GM18517 (cell line): ENCODE data around the gene SOX6.

Experiments
- ATAC-seq: cut with Tn5 transposase; IDR thresholded peaks from one replicate; pipeline ENCODE4 v1.9.1; 2021; ENCODE audit warnings: mild to moderate bottlenecking, moderate library complexity; ENCODE audit not compliant: unreplicated experiment

The SOX6 gene

DNA sequence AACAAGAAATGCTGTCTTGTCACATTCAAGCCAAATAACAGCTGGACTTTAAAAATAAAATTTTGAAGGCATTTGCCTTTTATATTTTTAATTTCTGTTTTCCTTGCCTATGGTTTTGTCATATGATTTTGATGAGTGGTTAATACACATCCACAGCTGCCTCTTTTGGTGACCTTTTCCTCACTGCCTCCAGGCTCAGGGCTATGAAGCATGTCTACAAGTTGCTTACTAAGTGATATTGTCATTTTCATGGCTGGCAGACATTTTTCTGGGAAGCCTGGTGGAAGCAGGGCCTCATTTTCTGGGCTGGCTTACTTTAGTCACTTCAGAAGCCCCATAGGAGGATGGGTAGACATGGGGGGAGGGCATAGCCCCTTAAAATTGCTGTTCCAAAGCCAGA is 344.9 kb downstream of the SOX6 start:
- ATAC-seq: no peak

DNA sequence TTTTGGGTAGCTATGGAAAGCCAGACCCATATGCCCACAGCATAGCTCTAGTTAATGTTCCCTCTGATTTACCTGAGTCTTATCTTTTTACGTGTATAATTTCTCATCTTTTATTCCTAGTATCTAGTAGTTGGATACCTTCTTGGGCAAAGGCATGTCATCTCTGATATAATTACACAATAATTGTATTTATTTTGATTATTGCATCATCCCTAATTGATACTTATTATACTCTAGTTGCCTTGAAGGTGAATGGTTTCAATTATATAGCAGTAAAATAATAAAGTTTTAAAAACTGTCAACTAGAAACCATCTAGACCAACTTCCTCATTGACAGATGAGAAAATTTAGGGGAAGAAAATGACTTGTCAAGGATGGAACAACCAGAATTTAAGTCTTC is 347.3 kb downstream of the SOX6 start:
- ATAC-seq: no peak

DNA sequence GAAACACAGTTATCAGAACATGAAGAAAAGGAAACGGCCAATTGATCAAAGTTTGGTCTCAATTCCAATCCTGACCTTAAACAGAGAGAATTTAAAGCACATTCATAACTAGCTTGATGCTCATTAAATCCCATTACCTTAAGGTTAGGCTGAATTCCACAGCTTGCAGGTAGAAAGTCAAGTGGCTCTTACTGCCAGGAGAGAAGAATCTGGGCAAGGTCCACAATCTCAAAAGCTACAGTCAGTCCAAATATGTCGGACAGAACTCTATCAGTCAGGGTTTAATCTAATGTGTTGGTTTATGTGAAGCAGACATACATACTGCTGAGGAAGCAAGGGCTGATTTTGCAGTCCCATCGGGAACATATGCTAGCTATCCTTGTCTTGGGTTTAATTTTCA is 348.8 kb downstream of the SOX6 start:
- no peak for ATAC-seq

DNA sequence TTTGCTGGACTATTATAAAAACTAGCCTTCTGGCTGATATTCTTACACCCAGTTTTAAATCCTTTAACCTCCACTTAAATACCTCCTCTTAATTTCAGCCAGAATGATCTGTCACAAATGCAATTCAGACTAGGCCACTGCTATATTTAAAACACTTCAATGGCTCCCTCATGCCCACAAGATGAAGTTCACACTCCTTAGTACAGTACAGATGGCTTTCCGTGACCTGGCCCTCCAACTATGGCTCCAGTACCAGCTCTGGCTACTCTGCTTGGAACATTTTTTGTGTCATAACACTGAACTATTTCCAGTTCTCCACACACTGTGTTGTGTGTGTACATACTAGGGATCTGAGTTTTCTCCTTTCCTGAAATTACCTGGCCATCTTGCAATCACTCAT is 353.4 kb downstream of the SOX6 start:
- ATAC-seq: no peak

DNA sequence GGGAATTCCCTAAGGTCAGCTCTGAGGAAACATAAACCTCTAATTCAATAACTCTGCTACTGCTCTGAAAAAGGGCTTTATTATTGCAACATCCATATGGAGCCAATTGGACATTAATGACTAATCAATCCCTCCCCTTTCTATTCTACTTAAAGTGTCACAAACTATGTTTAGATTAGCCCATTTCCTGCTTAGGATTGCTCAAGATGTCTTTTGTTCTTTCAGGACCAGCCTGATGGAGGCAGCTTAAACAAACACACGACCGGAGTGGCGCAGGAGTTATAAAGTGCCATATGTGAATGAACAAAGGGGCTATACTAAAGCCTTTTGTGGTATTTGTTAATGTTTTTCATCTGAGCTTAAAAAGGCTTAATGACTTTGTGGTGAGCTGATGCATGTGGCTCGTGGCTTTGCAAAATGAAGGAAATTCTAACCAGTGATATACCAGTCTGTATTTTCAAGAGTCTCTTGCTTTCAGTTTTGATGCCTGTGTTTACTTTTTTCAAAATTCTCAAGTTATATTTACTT is 354.4 kb downstream of the SOX6 start:
- ATAC-seq: no peak

DNA sequence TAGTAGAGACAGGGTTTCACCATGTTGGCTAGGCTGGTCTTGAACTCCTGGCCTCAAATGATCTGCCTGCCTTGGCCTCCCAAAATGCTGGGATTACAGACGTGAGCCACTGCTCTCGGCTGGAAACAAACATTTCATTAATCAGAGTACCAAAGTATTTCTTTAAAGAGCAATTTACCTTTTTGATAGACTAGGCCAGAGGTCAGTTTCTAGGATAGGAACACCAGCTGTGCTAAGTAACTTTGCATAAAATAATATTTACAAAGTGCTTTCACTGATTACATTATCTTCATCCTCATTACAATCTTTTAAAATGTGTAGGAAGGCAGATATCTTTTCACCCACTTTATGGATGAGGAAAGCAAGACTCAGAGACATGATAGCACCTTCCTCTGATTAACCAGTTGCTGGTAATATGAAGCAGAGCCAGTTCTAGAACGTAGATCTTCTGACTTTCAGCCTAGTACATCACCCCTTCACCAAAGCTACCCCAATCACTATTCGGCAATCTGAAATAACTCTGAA is 355.2 kb downstream of the SOX6 start:
- no peak for ATAC-seq

DNA sequence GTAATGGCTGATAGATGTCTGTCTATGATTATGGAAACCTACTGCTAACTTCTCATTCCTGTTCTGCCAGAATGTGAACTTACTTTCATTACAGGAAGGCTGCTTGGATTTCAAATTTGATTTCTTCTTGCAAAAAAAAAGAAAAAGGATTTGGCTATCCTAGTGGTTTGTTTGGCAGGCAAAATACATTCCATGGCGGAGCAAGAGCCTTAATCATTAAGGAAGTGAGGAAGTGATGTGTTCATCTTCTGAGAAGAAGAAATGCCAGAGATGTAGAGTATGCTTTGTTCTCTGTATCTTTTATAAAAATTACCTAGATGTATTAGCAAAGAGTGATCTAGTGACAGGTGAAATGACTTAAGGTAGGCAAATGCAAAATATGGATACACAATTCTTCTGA is 356.3 kb downstream of the SOX6 start:
- ATAC-seq: no peak

DNA sequence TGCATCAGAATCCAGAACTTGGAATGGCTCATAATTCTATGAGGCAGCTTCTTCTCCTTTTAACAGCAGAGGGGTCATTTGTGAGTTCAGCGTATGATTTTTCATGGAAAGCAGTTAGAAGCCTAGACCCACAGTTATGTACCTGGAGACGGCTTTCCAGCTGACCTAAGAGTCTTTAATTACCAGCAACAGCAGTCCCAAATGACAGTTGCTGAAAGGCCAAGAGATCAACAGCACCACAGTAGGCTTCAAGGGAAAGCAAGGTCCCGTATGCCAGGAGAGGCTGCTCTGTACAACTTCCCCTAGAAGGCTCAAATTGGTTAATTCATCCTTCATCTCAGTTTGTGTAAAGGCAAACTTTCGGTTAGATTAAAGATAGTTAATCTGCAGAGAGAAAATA is 363.0 kb downstream of the SOX6 start:
- ATAC-seq: no peak

DNA sequence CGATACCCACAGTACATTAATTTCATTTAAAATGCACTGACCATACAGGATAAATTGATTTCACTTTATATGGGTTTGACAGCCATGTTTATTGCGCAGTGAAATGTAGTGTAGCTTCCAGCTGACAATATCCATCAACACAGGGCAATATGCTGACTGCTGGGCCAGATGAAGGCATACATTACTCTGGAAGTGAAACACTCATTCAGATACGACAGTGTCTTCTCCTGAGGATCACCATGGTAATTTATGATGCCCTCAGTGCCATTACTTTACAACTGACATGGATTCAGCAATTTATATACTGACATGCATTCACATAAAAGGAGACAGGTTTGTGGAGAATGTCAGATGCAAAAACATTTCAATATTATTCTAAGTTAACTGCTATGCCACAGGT is 365.1 kb downstream of the SOX6 start:
- ATAC-seq: no peak

DNA sequence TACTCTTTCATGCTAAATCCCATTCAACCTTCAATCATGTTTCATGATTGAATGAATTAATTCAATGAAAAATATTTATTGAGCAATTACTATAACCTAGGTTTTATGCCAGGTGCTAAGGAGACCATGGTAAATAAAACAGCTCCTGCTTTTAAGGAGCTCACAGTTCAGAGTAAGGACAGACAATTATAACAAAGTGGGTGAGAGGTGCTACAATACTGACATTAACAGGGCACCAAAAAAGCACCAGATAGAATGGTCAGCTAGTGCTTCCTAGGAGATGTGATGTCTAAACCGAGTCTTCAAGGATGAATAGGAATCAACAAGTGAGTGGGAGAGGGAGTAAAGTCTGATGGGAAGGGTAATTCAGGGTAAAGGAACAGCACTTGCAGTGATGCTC is 366.7 kb downstream of the SOX6 start:
- ATAC-seq: no peak

DNA sequence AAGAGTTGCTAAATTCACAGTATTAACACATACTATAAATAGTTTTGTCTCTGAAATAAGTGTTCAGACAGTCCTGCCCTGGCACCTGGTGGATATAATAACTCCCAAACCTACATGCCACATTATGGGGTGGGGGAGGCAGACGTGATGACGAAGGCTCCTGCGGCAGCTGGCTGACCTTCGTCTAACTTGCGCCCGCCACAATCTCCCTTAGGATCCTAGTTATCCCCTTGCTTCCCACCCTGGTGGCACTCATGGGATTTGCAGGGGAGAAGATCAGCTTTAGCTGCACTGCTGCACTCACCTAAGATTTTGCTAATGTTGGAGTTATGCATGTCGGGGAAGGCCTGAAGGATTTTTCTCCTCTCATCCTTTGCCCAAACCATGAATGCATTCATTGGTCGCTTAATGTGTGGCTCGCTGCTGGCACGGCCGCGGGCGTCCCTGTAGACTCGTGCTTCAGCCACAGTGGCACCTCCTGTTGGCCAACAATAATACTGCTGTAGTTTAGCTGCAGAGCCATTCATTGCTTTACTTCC is 367.6 kb downstream of the SOX6 start:
- ATAC-seq: no peak

DNA sequence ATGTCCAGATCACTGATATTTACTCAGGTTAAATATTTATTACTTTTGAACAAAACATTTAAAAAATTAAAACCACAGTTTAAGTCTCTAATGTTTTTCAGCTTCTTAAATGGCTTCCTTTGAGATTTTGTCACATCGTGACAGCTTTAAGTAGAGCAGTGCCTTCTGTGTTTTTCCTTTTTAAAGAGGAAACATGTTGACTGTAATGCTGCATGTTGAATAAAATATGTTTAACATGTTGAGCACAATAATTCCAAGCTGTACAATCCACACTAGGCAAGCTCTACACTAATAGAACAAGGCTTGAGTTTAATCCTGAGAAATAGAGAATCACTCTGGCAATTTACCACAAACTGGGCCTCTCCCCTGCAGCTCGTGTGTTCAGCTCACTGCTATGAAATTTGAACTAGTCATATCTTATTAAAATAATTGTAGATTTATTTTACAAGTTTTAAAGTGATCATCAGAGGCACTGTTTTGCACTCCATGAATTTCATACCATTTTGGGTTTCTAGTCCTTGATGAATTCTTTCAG is 368.3 kb downstream of the SOX6 start:
- no peak for ATAC-seq

DNA sequence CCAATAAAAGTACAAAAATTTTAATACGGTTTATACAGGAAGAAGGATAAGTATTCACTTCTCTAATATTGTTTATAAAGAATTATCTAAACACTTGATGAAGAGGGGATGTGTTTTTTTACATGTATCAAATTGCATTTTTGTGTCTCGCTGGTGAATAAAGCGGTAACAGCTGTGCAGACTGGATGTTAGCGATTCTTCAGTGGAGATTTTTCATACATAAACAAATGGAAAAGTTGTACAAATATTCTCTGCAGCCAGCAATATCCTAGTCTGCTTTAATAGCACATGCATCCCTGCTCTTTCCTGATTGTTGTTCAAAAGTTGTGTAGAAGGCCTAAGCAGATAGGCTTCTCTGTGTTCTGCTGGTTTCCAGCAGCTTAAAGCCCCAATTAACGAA is 369.3 kb downstream of the SOX6 start:
- no peak for ATAC-seq

DNA sequence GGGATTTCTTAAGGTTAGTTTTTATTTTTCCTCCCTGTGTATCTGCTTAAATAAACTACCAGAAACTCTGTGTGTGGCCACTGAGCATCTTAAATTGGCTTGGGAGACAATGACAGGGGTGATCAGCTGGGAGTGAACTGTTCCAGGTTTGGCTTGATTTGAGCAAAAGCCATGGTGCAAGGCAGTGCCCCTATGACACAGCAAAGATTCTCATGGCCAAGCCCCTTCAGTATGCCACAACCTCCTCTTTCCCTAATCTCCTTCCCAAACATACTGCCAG is 370.5 kb downstream of the SOX6 start:
- no peak for ATAC-seq

DNA sequence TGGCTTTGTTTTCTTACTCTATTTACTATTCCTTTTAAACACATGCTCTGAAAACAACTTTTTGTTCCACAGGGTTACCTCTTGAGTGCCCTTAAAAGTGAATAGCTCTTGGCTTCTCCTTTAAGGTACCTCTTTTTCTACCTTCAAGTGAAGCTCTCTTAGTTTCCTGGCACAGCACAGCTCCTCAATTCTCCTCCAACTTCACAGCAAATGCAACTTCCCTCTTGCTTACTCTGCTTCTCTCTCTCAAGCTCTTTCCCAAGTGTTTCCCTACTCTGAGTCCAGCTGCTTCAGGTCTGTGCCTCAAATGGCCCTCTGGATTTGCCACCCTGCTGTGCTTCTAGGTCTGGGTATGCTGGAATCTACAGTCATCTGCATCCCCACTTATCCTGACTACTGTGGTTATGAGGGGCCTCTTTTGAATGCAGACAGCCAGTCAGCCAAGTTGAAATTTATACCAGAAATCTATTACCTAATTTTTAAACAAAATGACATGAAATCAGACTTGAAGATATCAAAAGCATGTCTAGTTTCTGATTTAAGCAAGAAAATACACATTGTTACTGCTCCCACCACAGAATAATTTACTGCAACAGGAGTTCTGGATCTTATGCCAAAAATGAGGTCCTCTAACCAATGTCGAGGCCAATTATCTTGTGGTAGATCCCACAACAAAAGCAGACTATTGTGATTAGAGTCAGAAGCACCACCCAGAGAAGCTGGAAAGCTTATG is 371.1 kb downstream of the SOX6 start:
- no peak for ATAC-seq

DNA sequence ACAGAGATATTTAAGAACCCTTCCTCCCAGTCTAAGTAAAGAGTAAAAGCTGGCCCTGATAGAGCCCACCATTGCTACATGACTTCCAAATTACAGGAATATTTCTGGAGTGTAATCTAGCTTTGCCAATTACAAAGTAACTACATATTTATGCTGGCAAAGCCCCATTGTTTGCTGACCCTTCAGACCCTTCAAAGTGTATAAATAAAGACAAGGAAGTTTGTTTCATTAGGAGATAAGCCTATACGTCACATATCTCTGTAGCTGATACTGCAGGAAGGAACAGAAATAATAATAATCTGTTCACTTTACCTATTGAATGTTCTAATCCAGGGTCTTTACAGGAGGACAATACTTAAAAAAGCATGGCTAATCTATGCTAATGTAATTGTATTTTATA is 375.1 kb downstream of the SOX6 start:
- no peak for ATAC-seq

DNA sequence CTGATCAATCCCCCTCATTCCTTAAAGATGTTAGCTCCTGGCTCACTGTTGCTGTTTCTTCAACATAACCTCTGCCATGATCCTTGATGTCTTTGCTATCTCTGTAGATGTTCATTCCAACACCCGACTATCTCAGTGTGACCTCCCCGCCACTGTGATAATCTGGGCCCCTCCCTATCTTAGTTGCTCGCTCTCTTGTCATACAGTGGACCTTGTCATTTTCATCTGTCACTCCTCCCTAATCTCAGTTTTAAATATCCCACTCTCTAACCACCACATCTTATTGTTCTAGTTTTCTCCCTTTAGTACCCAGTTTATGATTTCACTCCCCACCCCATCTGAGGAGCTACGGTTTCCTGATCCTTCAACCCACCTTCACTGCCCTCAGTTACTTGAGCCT is 379.2 kb downstream of the SOX6 start:
- no peak for ATAC-seq

DNA sequence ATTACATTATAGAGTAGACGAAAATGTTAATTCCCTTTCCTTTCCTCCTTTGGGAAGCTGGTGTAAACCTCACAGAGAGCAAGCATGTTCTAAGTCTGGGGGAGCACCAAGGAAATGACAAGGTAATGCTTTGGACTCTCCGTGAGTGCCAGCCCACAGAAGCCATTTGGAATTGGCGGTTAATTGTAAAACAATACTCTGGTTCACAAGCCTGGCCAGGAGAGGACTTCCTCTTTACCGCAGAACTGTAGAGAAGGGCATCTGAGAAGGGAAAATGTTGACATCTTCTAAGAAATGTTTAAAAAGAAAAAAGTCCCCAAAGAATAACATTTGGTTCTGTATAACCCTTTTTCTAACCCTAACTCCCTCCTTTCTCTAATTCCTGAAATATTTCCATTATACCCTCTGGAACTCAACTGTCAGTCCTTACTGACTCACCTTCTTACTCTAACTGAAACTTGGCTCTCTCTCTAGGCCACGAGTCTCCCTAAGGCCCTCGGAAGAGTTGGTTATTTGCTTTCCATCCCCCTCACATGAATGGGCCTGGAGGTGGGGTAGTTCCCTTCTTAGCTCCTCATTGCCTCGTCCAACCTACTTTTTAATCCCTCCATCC is 379.8 kb downstream of the SOX6 start:
- no peak for ATAC-seq

DNA sequence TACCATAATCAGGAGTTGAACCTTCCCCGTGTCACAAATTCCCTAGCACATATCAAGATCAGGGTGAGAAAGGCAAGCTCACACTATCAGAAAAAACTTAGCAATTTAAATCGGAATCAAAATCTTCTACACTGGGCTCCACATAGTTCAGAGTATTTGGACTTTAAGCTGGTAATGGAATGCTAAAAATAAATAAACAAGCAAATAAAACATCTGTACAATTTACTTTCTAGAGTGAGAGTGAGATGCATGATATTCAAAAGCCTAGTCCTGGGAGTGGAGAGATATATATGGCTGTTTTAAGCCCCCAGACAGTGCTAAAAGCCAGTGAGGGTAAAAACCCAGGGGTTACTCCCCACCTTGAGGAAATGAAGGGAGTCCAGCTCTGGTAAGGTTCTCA is 380.6 kb downstream of the SOX6 start:
- no peak for ATAC-seq

DNA sequence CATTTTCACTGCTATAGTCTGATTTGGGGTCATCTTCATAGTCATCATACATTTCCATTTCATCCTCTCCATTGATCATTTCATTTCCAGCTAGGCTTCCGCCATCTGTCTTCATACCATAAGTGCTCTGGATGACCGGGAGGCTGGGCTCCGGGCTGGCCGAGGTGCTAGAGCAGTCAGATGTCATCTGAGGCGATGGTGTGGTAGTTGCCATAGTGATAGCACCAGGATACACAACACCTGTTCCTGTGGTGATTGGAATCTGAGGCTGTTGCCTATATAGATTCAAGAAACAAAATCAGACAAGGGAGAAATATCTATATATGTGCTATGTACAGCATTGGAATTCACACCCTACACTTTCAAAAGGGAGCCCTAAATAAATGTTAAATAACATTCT is 383.5 kb downstream of the SOX6 start:
- no peak for ATAC-seq

DNA sequence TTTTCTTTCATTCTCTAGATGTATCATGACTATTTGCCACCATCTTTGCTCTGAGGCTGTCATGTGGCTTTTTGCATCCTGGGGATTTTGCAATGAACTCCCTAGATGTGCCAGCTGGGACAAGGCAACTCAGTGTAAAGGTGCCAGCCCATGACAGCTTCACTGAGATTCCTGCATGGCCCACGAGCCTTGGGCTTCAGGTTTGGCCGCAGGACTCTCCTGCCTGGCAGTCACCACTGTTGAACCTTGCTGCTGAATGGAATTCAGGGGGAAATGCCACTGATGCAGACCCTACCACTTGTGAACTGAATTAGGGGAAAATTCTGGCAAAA is 385.2 kb downstream of the SOX6 start:
- ATAC-seq: no peak

DNA sequence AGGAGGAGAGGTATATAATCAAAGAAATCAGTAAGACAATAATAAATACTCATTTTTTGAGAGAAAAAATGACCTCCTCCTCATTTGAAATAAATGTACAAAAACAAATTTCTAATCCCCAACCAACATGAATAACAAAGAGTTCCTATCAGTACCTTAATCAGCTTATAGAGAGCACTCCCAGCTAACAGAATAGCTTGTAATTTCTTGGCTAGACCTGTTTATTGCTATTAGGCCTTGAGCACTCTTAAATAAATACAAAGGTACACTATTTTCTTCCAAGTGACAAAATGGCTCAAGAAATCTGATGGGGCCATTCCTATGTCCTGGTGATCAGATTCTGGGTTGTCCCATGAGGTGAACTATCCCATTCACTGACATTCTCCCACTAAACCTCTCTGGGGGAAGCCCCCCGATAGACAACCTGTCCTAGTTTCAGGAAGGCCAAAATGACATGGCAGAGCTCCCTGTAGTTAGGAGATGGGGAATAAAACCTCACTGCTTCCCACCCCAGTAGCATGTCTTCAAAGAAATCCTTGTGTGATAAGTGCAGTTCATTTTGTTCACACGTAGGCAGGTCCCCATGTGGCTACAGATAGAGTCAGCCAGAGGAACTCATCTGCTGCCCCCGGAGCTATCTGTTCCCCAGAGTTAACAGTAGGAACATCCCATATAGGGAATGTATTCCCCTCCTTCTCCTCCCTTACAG is 385.7 kb downstream of the SOX6 start:
- ATAC-seq: no peak
